GM12872 (cell line): ENCODE results near the gene DDO.

Source experiments
- CTCF ChIP-seq: IDR thresholded peaks from 3 replicates; pipeline ENCODE4 v1.5.1; 2011; ENCODE audit warnings: low read depth, mild to moderate bottlenecking, low read length, moderate library complexity; ENCODE audit not compliant: insufficient read depth

The DDO gene

GRCh38 chr6:110449541-110449895, 34.1 kb upstream of the DDO start:
- no peak for TF ChIP-seq CTCF

GRCh38 chr6:110448846-110449540, 33.6 kb upstream of the DDO start:
- TF ChIP-seq CTCF: no peak

GRCh38 chr6:110447761-110448160, 32.4 kb upstream of the DDO start:
- no peak for TF ChIP-seq CTCF

- no peak for TF ChIP-seq CTCF
These were observed 31.0 kb upstream of the DDO start for GRCh38 chr6:110446405-110446804.

GRCh38 chr6:110440026-110440425, 24.7 kb upstream of the DDO start:
- TF ChIP-seq CTCF: no peak

- no peak for TF ChIP-seq CTCF
These were observed 24.0 kb upstream of the DDO start for GRCh38 chr6:110439356-110439755.

- no peak for TF ChIP-seq CTCF
These were observed 19.7 kb upstream of the DDO start for GRCh38 chr6:110434961-110435602.
